VCaP (cell line): ENCODE measurements around the gene TIGD1.

Experiments used
- H3K27ac ChIP-seq: fragments of 450-650 bp; 2 replicates; pipeline ENCODE4 v1.5.1; 2017
- CTCF ChIP-seq: fragments of 450-650 bp; conservative IDR thresholded peaks from 2 replicates; pipeline ENCODE4 v1.5.1; 2017; ENCODE audit warnings: mild to moderate bottlenecking, moderate library complexity

The TIGD1 gene

GRCh38 chr2:232550354-232551249 lies at the start of gene TIGD1, which contains the start of gene EIF4E2:
Gene TIGD1, minus strand, starts transcription at chr2:232550557. Its CDS starts 675 bp downstream, at chr2:232549882.
Gene EIF4E2, plus strand, starts transcription at chr2:232550689. Its CDS starts 36 bp downstream, at chr2:232550725.
- TF ChIP-seq CTCF = peak; percentile 23; the same call in 1 of the 2 replicates
- peak within 1 kb of the TSS; percentile 95 for H3K27ac ChIP-seq

GRCh38 chr2:232598293-232598692 lies 47.9 kb upstream of the TIGD1 start:
- no peak overlapping the region for H3K27ac ChIP-seq
- no peak for TF ChIP-seq CTCF

- no peak for TF ChIP-seq CTCF
- no peak overlapping the region for H3K27ac ChIP-seq
Measured at GRCh38 chr2:232597362-232598079, 47.2 kb upstream of the TIGD1 start.

GRCh38 chr2:232593982-232594381 lies 43.6 kb upstream of the TIGD1 start:
- H3K27ac ChIP-seq = no peak overlapping the region
- TF ChIP-seq CTCF = no peak

- no peak overlapping the region for H3K27ac ChIP-seq
- TF ChIP-seq CTCF = no peak
Measured at GRCh38 chr2:232592772-232593395, 42.5 kb upstream of the TIGD1 start.

GRCh38 chr2:232588680-232589585 lies 38.6 kb upstream of the TIGD1 start:
- peak overlapping the region; percentile 82 for H3K27ac ChIP-seq
- TF ChIP-seq CTCF = no peak
